GM12878 (cell line): ENCODE measurements around the gene PLEKHF1. TPM values are rescaled to one million over a fixed set of nuclear protein-coding genes. Genes with fewer than 3 reads are reported as not detected.

Source experiments
- ATAC-seq: fragments of 200-7000 bp; cut with Tn5 transposase; 3 replicates; pipeline ENCODE4 v1.9.1; 2020; ENCODE audit warnings: mild to moderate bottlenecking, moderate library complexity
- BruUV-seq: library from RNA; stranded (reverse); fragments of 400-500 nt; replicated peaks from 2 replicates; lab custom pipeline; 2021; lab: Mats Ljungman, UMichigan
- CTCF ChIA-PET: fragments of 300-600 bp; sonication (Branson Sonifier 250); formaldehyde crosslinking; extraction: SDS; loops from one replicate; lab custom pipeline; 2021; ENCODE audit warnings: inconsistent platforms; lab: Yijun Ruan, JAX
- POLR2A ChIA-PET: fragments of 350-600 bp; formaldehyde crosslinking; extraction: SDS; loops from one replicate; lab custom pipeline; 2021; ENCODE audit warnings: inconsistent platforms; lab: Charles Lee
- RAD21 ChIA-PET: fragments of 300-600 bp; sonication (Branson Sonifier 250); formaldehyde crosslinking; loops from one replicate; lab custom pipeline; 2023; ENCODE audit warnings: antibody characterized with exemption; ENCODE audit not compliant: unreplicated experiment; lab: Charles Lee
- SMC1A ChIA-PET: fragments of 300-600 bp; sonication (Branson Sonifier 250); formaldehyde crosslinking; loops from one replicate; lab custom pipeline; 2023; ENCODE audit not compliant: unreplicated experiment, uncharacterized antibody; lab: Charles Lee
- DNase-seq: peaks from one replicate; pipeline ENCODE4 v3.0.0-alpha.2; 2011; ENCODE audit warnings: low read depth, low spot score
- FAIRE-seq: peaks from 3 replicates; lab custom pipeline; 2011; peaks lifted over from hg19 to GRCh38; lab: Jason Lieb, UNC
- H2AFZ ChIP-seq: 2 replicates; pipeline ENCODE4 v1.6.0; 2011; ENCODE audit warnings: low read depth, low read length, control low read depth; ENCODE audit not compliant: control insufficient read depth
- H3K27ac ChIP-seq: 2 replicates; pipeline ENCODE4 v1.5.1; 2011; ENCODE audit warnings: control low read depth; ENCODE audit not compliant: control insufficient read depth, insufficient read depth
- H3K27me3 ChIP-seq, 2 experiments: replicated peaks in 1 of 2; 2 replicates each; pipeline versions ENCODE4 v1.6.0 to v1.6.1; 2011; ENCODE audit warnings: low read length in 1 of 2; ENCODE audit not compliant: control insufficient read depth in 2 of 2, insufficient read depth in 2 of 2
- H3K36me3 ChIP-seq, 2 experiments: 2 replicates each; pipeline ENCODE4 v1.5.1; 2011; ENCODE audit warnings: low read length in 1 of 2; ENCODE audit not compliant: control insufficient read depth in 2 of 2, insufficient read depth in 2 of 2
- H3K4me1 ChIP-seq: 2 replicates; pipeline ENCODE4 v1.6.1; 2011; ENCODE audit warnings: mild to moderate bottlenecking, low read length, moderate library complexity, mixed read lengths; ENCODE audit not compliant: control insufficient read depth, insufficient read depth
- H3K4me2 ChIP-seq: 2 replicates; pipeline ENCODE4 v1.6.0; 2011; ENCODE audit warnings: control low read depth; ENCODE audit not compliant: control insufficient read depth, insufficient read depth
- H3K4me3 ChIP-seq: fragments of 200-600 bp; sonication (generic); 2 replicates; pipeline ENCODE4 v1.5.1; 2016
- H3K79me2 ChIP-seq: 2 replicates; pipeline ENCODE4 v1.6.0; 2011; ENCODE audit warnings: low read length; ENCODE audit not compliant: control insufficient read depth, insufficient read depth
- H3K9ac ChIP-seq: 2 replicates; pipeline ENCODE4 v1.8.0; 2011; ENCODE audit warnings: low read length, control low read depth, mixed read lengths; ENCODE audit not compliant: control insufficient read depth, insufficient read depth
- H3K9me3 ChIP-seq: replicated peaks from 3 replicates; pipeline ENCODE4 v1.5.1; 2011; ENCODE audit warnings: mild to moderate bottlenecking, low read length; ENCODE audit not compliant: control insufficient read depth, insufficient read depth
- H4K20me1 ChIP-seq: 2 replicates; pipeline ENCODE4 v1.6.0; 2011; ENCODE audit not compliant: control insufficient read depth, insufficient read depth
- CBFB ChIP-seq: IDR thresholded peaks from 2 replicates; pipeline ENCODE4 v1.6.1; 2016; ENCODE audit warnings: antibody characterized with exemption, low read depth
- HDAC2 ChIP-seq: fragments of 200-600 bp; sonication (generic); IDR thresholded peaks from 2 replicates; pipeline ENCODE4 v1.6.1; 2017
- IKZF2 ChIP-seq, 2 experiments: fragments of 450-650 bp; IDR thresholded peaks; 2 replicates each; pipeline ENCODE4 v1.6.1; 2017; ENCODE audit warnings: mild to moderate bottlenecking in 2 of 2, moderate library complexity in 2 of 2
- IRF4 ChIP-seq: IDR thresholded peaks from 2 replicates; pipeline ENCODE4 v1.6.1; 2011; ENCODE audit warnings: low read depth, low read length
- LARP7 ChIP-seq: fragments of 450-650 bp; IDR thresholded peaks from 2 replicates; pipeline ENCODE4 v1.6.1; 2017; ENCODE audit warnings: mild to moderate bottlenecking
- MEF2B ChIP-seq: fragments of 450-650 bp; IDR thresholded peaks from 2 replicates; pipeline ENCODE4 v1.6.1; 2018; ENCODE audit warnings: mild to moderate bottlenecking, moderate library complexity; ENCODE audit not compliant: partially characterized antibody, poor library complexity, severe bottlenecking
- NFXL1 ChIP-seq: fragments of 450-650 bp; IDR thresholded peaks from 2 replicates; pipeline ENCODE4 v1.6.1; 2017; ENCODE audit warnings: antibody characterized with exemption, mild to moderate bottlenecking, borderline replicate concordance
- NKRF ChIP-seq: fragments of 450-650 bp; conservative IDR thresholded peaks from 2 replicates; pipeline ENCODE4 v1.6.1; 2017; ENCODE audit warnings: mild to moderate bottlenecking, moderate library complexity
- SMAD1 ChIP-seq: fragments of 450-650 bp; IDR thresholded peaks from 2 replicates; pipeline ENCODE4 v1.6.1; 2018; ENCODE audit warnings: mild to moderate bottlenecking, low read depth; ENCODE audit not compliant: partially characterized antibody
- SP1 ChIP-seq: IDR thresholded peaks from one replicate; pipeline ENCODE4 v1.6.1; 2011; ENCODE audit warnings: low read depth, low read length
- SREBF2 ChIP-seq: IDR thresholded peaks from 2 replicates; pipeline ENCODE4 v1.6.1; 2012; ENCODE audit warnings: mild to moderate bottlenecking, low read length
- STAT3 ChIP-seq: IDR thresholded peaks from 2 replicates; pipeline ENCODE4 v1.6.1; 2011; ENCODE audit warnings: low read depth, low read length, improper control_type of control experiment
- SUPT20H ChIP-seq: IDR thresholded peaks from 2 replicates; pipeline ENCODE4 v1.6.1; 2011; ENCODE audit warnings: low read depth, mild to moderate bottlenecking, low read length, moderate library complexity, borderline replicate concordance; ENCODE audit not compliant: control insufficient read depth
- TARDBP ChIP-seq: IDR thresholded peaks from 2 replicates; pipeline ENCODE4 v1.6.1; 2016; ENCODE audit warnings: borderline replicate concordance
- TCF3 ChIP-seq: IDR thresholded peaks from 2 replicates; pipeline ENCODE4 v1.6.1; 2012; ENCODE audit warnings: low read depth, mild to moderate bottlenecking, low read length, borderline replicate concordance; ENCODE audit not compliant: insufficient read depth
- WGBS: methylation state at CpG from one replicate; pipeline ENCODE4 v1.1.6; 2016; ENCODE audit warnings: low lambda C conversion rate; ENCODE audit not compliant: insufficient replicate concordance, insufficient coverage; ENCODE audit errors: missing lambda C conversion rate; 5-methylcytosine and 5-hydroxymethylcytosine counted together
- in situ Hi-C: fragments of 300-500 bp; cut with MboI; formaldehyde crosslinking; loops from 9 replicates; pipeline ENCODE4 v1.14.3; 2018; ENCODE audit warnings: mixed read lengths
- intact Hi-C: fragments of 100-400 bp; cut with micrococcal nuclease; formaldehyde crosslinking; loops from one replicate; pipeline ENCODE4 v1.14.2; 2022; ENCODE audit not compliant: unreplicated experiment
- polyA plus RNA-seq, 11 experiments: library from polyadenylated mRNA; depleted of rRNA in 4 of 11; unstranded in 6 of 11; stranded (reverse) in 5 of 11; fragments of >200 nt; fragmentation: Nextera tagmentation in 4 of 11; fragmentation: Illumina TruSeq in 1 of 11; extraction: Ambion mirVana in 4 of 11; extraction: Trizol in 1 of 11; gene quantifications; 1 replicate in 1 of 11; 2 replicates in 10 of 11; pipeline versions ENCODE4 v1.2.1 to v1.2.3, GENCODE V29; 2011 to 2016; ENCODE audit warnings: inconsistent platforms in 2 of 11, missing spikeins in 2 of 11, low read depth in 1 of 11
- total RNA-seq, 4 experiments: library from RNA; depleted of rRNA in 3 of 4; stranded (reverse); fragments of >200 nt in 3 of 4; fragmentation: Illumina TruSeq in 1 of 4; extraction: Trizol in 1 of 4; gene quantifications; 2 replicates each; pipeline versions ENCODE4 v1.2.1 to v1.2.3, GENCODE V29; 2013 to 2021

The PLEKHF1 gene
- total and polyA plus RNA-seq, 10 of the 15 experiments (the other 5 are each of a cell fraction or from before 2014, with no cell fraction given) = 0.10 to 20.3 (median 15.3) TPM

DNA sequence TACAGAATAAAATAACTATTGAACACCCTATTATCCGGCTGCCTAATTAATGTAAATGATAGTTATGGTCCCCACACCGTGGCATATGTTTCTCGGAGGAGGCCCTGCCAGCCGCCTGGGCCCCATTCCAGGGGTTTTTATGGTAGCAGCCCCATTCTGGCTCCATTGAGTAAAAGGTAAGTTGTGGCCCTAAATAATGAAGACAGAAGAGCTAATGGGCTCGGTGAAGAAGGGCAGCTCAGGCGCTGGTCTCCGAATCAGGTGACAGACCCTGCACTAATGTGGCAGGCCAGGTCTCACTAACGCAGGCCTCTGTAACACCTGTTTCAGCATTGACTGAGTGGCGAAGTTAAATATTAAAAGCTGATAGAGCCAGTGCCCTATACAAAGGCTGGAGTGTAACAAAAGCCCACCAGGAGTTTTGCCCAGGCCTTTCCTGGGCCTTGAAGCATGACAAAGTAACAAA, 40.0 kb upstream of the PLEKHF1 start:
- Histone ChIP-seq H3K9ac (no peak overlapping the region), H4K20me1 (no peaks in the 10 kb centered on the region), H3K4me1 (peaks cover 17% of the 10 kb centered on the region), H3K4me3 (no peak overlapping the region), H3K4me2 (no peak overlapping the region), H3K27me3 (no peaks in the 10 kb centered on the region), H3K79me2 (no peaks in the 10 kb centered on the region), H3K9me3 (no peaks in the 10 kb centered on the region), H3K36me3 (no peaks in the 10 kb centered on the region), H2AFZ (no peak overlapping the region), H3K27ac (no peak overlapping the region)
- ChIA-PET POLR2A (no interaction called here), RAD21 (no interaction called here), SMC1A (no interaction called here), CTCF (no interaction called here)
- TF ChIP-seq SUPT20H = no peak
- TF ChIP-seq SREBF2 = no peak
- no peak for TF ChIP-seq IRF4
- TF ChIP-seq SP1 = no peak
- no peak for TF ChIP-seq NFXL1
- no peak for TF ChIP-seq HDAC2
- TF ChIP-seq NKRF = no peak
- TF ChIP-seq TARDBP = no peak
- no peak for TF ChIP-seq MEF2B
- no peak for TF ChIP-seq CBFB
- no peak for TF ChIP-seq IKZF2 (IDR thresholded peaks at IDR 0.05)
- TF ChIP-seq STAT3 = no peak
- no peak for TF ChIP-seq TCF3
- no peak for TF ChIP-seq LARP7
- no peak for TF ChIP-seq SMAD1
- WGBS = 90% methylated on average over 9 of the region's 9 CpGs
- in situ Hi-C loops = no loop called here
- intact Hi-C loops = no loop called here
- ATAC-seq = no peak
- BruUV-seq = no TSS peak
- DNase-seq = no peak
- FAIRE-seq = no peak
